ENCODE results near the gene TMEM98.
"Not testable (repeated sequence)": the region's sequence is repeated elsewhere in the genome, so short reads cannot be mapped to it uniquely, and the experiment has no call there.

Gene TMEM98

GRCh38 chr17:32960815-32961214, 32.9 kb downstream of the TMEM98 start:
- in situ Hi-C loops (cut with MboI; ENCODE audit: low sequenced_read_pairs, unreplicated experiment): no loop called here
- TF ChIP-seq CTCF (IDR thresholded peaks at IDR 0.05; ENCODE audit: borderline replicate concordance, control extremely low read depth, extremely low read depth, insufficient read depth, missing control alignments): no peak
- no peak for DNase-seq (ENCODE audit: low spot score)

DNA sequence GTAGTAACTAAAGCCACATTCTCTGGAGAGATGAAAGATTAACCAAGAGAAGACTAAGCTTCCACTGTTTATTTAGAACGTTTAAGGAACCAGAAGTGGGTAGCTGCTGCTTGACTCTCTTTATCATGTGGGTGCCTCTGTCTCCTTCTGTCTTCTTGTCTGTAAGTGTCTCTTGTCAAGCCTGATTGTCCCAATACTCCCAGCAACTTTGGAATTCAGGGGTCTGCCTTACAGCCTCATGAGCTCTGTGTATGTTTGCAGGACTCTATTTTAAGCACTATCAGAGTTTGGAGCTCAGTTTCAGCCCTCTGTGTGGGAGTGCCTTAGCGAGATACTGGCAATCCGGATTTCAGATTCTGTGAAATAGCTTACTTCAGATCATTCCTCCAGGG, 34.4 kb downstream of the TMEM98 start:
- in situ Hi-C loops (cut with MboI; ENCODE audit: low sequenced_read_pairs, unreplicated experiment): no loop called here
- TF ChIP-seq CTCF (IDR thresholded peaks at IDR 0.05; ENCODE audit: borderline replicate concordance, control extremely low read depth, extremely low read depth, insufficient read depth, missing control alignments): no peak

DNA sequence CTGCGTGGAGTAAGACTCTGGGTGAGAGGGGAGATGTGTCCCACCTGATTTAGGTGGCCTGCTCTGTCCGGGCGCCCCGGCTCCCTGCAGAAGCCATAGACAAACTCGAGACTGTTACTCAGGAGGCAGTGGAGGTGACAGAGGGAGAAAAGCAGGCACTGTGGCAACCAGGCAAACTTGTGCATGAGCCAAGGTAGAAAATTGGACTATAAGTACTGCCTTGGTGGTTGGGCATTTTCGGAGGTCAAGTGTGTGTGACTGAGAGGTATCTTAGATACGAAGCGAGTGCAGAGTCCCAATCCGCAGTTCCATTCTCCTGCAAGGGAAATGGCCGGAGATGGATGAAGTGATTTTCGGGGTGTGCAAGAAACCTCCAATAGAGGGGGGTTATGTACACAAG, 36.6 kb downstream of the TMEM98 start:
- TF ChIP-seq CTCF (IDR thresholded peaks at IDR 0.05; ENCODE audit: borderline replicate concordance, control extremely low read depth, extremely low read depth, insufficient read depth, missing control alignments): no peak
- no peak for DNase-seq (ENCODE audit: low spot score)
- in situ Hi-C loops (cut with MboI; ENCODE audit: low sequenced_read_pairs, unreplicated experiment): no loop called here

More for the DNA sequence above, 34.4 kb downstream of the TMEM98 start:
- DNase-seq (ENCODE audit: low spot score): no peak

DNA sequence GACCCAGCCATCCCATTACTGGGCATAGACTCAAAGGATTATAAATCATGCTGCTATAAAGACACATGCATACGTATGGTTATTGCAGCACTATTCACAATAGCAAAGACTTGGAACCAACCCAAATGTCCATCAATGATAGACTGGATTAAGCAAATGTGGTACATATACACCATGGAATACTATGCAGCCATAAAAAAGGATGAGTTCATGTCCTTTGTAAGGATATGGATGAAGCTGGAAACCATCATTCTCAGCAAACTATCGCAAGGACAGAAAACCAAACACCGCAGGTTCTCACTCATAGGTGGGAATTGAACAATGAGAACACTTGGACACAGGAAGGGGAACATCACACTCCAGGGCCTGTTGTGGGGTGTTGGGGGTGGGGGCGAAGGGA, 41.3 kb downstream of the TMEM98 start:
- DNase-seq (ENCODE audit: low spot score); in situ Hi-C loops (cut with MboI; ENCODE audit: low sequenced_read_pairs, unreplicated experiment): not testable (repeated sequence)

GRCh38 chr17:32970281-32970680, 42.3 kb downstream of the TMEM98 start:
- no peak for TF ChIP-seq CTCF (IDR thresholded peaks at IDR 0.05; ENCODE audit: borderline replicate concordance, control extremely low read depth, extremely low read depth, insufficient read depth, missing control alignments)
- no peak for DNase-seq (ENCODE audit: low spot score)
- in situ Hi-C loops (cut with MboI; ENCODE audit: low sequenced_read_pairs, unreplicated experiment): no loop called here

- no peak for DNase-seq (ENCODE audit: low spot score)
- in situ Hi-C loops (cut with MboI; ENCODE audit: low sequenced_read_pairs, unreplicated experiment): no loop called here
- no peak for TF ChIP-seq CTCF (IDR thresholded peaks at IDR 0.05; ENCODE audit: borderline replicate concordance, control extremely low read depth, extremely low read depth, insufficient read depth, missing control alignments)
Measured at GRCh38 chr17:32971171-32971570, 43.2 kb downstream of the TMEM98 start.

DNA sequence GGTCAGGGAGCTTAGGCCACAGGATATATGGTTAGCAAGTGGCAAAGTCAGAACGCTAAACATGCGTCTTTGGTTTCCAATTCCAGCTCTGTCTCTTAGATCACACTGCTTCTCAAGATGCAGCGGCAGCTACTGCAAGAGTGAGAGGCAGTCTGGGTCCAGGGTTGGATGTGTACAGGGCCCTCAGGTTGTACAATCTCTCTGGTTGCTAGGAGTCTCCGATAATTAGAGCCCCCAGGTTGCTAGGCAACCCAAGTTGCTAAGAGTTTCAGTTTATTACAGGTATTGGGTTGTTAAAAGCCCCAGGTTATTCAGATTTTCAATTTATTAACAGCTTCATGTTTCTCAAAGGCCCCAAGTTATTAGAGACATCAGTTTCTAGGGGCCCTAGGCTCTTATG, 48.2 kb downstream of the TMEM98 start:
- in situ Hi-C loops (cut with MboI; ENCODE audit: low sequenced_read_pairs, unreplicated experiment): no loop called here
- DNase-seq (ENCODE audit: low spot score): no peak
- no peak for TF ChIP-seq CTCF (IDR thresholded peaks at IDR 0.05; ENCODE audit: borderline replicate concordance, control extremely low read depth, extremely low read depth, insufficient read depth, missing control alignments)

All from GM13976 (cell line).